Measurements from ENCODE around the gene WNT6. TPM values are rescaled to one million over a fixed set of nuclear protein-coding genes. Genes with fewer than 3 reads are reported as not detected.

Gene WNT6
- total and polyA plus RNA-seq, 2 experiments from 2014 or later: not detected

GRCh38 chr2:218855305-218856166 is 4.1 kb upstream of the WNT6 start:
- H3K79me2 ChIP-seq (ENCODE audit: insufficient read depth): no peaks in the 10 kb centered on the region
- H3K9ac ChIP-seq: no peak overlapping the region
- H3K4me2 ChIP-seq (ENCODE audit: unreplicated experiment): no peak overlapping the region
- no peaks in the 10 kb centered on the region for H4K20me1 ChIP-seq (ENCODE audit: insufficient read depth)
- H3K4me1 ChIP-seq (ENCODE audit: insufficient read depth): no peaks in the 10 kb centered on the region
- no peak overlapping the region for H2AFZ ChIP-seq
- in situ Hi-C loops (cut with MboI): no loop called here
- no peaks in the 10 kb centered on the region for H3K9me2 ChIP-seq (ENCODE audit: insufficient read depth)
- H3K27me3 ChIP-seq (replicated peaks; ENCODE audit: insufficient read depth): peaks cover 27% of the 10 kb centered on the region
- no peak for DNase-seq
- H3K27ac ChIP-seq: no peak overlapping the region
- WGBS, 2 experiments (ENCODE audit: low coverage in 1 of 2, low lambda C conversion rate in 2 of 2, missing lambda C conversion rate in 2 of 2): 65 to 66% methylated on average over 14 of the region's 14 CpGs
- H3K4me3 ChIP-seq: no peak overlapping the region
- H3K36me3 ChIP-seq (ENCODE audit: low read depth): no peaks in the 10 kb centered on the region
- TF ChIP-seq EZH2phosphoT487 (IDR thresholded peaks at IDR 0.05; ENCODE audit: insufficient read depth, low read depth) (no peak), EZH2 (IDR thresholded peaks at IDR 0.05; ENCODE audit: insufficient read depth, poor library complexity, severe bottlenecking) (no peak)
- no peaks in the 10 kb centered on the region for H3F3A ChIP-seq (ENCODE audit: insufficient read depth)
- no peaks in the 10 kb centered on the region for H3K9me3 ChIP-seq (ENCODE audit: low read depth)

GRCh38 chr2:218856167-218856895 is 3.3 kb upstream of the WNT6 start:
- Histone ChIP-seq H3K9me2 (ENCODE audit: insufficient read depth) (no peaks in the 10 kb centered on the region), H3K27ac (no peak overlapping the region), H3K4me3 (no peak overlapping the region), H4K20me1 (ENCODE audit: insufficient read depth) (no peaks in the 10 kb centered on the region), H3K9ac (no peak overlapping the region), H3K36me3 (ENCODE audit: low read depth) (no peaks in the 10 kb centered on the region), H3K27me3 (replicated peaks; ENCODE audit: insufficient read depth) (peaks cover 35% of the 10 kb centered on the region), H3K4me2 (ENCODE audit: unreplicated experiment) (no peak overlapping the region), H3F3A (ENCODE audit: insufficient read depth) (no peaks in the 10 kb centered on the region), H3K79me2 (ENCODE audit: insufficient read depth) (no peaks in the 10 kb centered on the region), H3K4me1 (ENCODE audit: insufficient read depth) (no peaks in the 10 kb centered on the region), H3K9me3 (ENCODE audit: low read depth) (no peaks in the 10 kb centered on the region), H2AFZ (no peak overlapping the region)
- DNase-seq: no peak
- 58% methylated on average over 12 of the region's 12 CpGs for WGBS, 2 experiments (ENCODE audit: low coverage in 1 of 2, low lambda C conversion rate in 2 of 2, missing lambda C conversion rate in 2 of 2)
- no peak for TF ChIP-seq EZH2phosphoT487 (IDR thresholded peaks at IDR 0.05; ENCODE audit: insufficient read depth, low read depth)
- TF ChIP-seq EZH2 (IDR thresholded peaks at IDR 0.05; ENCODE audit: insufficient read depth, poor library complexity, severe bottlenecking): no peak
- in situ Hi-C loops (cut with MboI): no loop called here

GRCh38 chr2:218856896-218857243 is 2.7 kb upstream of the WNT6 start:
- H3K9ac ChIP-seq: no peak overlapping the region
- H3F3A ChIP-seq (ENCODE audit: insufficient read depth): no peaks in the 10 kb centered on the region
- H4K20me1 ChIP-seq (ENCODE audit: insufficient read depth): no peaks in the 10 kb centered on the region
- H3K4me3 ChIP-seq: no peak overlapping the region
- WGBS, 2 experiments (ENCODE audit: low coverage in 1 of 2, low lambda C conversion rate in 2 of 2, missing lambda C conversion rate in 2 of 2): 94 to 100% methylated on average over 1 of the region's 1 CpG
- no peak for TF ChIP-seq EZH2 (IDR thresholded peaks at IDR 0.05; ENCODE audit: insufficient read depth, poor library complexity, severe bottlenecking)
- no peak for TF ChIP-seq EZH2phosphoT487 (IDR thresholded peaks at IDR 0.05; ENCODE audit: insufficient read depth, low read depth)
- H3K9me3 ChIP-seq (ENCODE audit: low read depth): no peaks in the 10 kb centered on the region
- no peak overlapping the region for H3K4me2 ChIP-seq (ENCODE audit: unreplicated experiment)
- H3K27me3 ChIP-seq (replicated peaks; ENCODE audit: insufficient read depth): peaks cover 40% of the 10 kb centered on the region
- in situ Hi-C loops (cut with MboI): no loop called here
- H3K9me2 ChIP-seq (ENCODE audit: insufficient read depth): no peaks in the 10 kb centered on the region
- no peak overlapping the region for H2AFZ ChIP-seq
- DNase-seq: no peak
- no peak overlapping the region for H3K27ac ChIP-seq
- H3K79me2 ChIP-seq (ENCODE audit: insufficient read depth): no peaks in the 10 kb centered on the region
- no peaks in the 10 kb centered on the region for H3K4me1 ChIP-seq (ENCODE audit: insufficient read depth)
- no peaks in the 10 kb centered on the region for H3K36me3 ChIP-seq (ENCODE audit: low read depth)

GRCh38 chr2:218857371-218858137 is 2.1 kb upstream of the WNT6 start:
- H3K4me1 ChIP-seq (ENCODE audit: insufficient read depth): no peaks in the 10 kb centered on the region
- H3K9me2 ChIP-seq (ENCODE audit: insufficient read depth): no peaks in the 10 kb centered on the region
- H3K9ac ChIP-seq: no peak overlapping the region
- in situ Hi-C loops (cut with MboI): no loop called here
- H3K36me3 ChIP-seq (ENCODE audit: low read depth): no peaks in the 10 kb centered on the region
- no peaks in the 10 kb centered on the region for H4K20me1 ChIP-seq (ENCODE audit: insufficient read depth)
- TF ChIP-seq EZH2phosphoT487 (IDR thresholded peaks at IDR 0.05; ENCODE audit: insufficient read depth, low read depth): no peak
- TF ChIP-seq EZH2 (IDR thresholded peaks at IDR 0.05; ENCODE audit: insufficient read depth, poor library complexity, severe bottlenecking): no peak
- no peaks in the 10 kb centered on the region for H3K79me2 ChIP-seq (ENCODE audit: insufficient read depth)
- H2AFZ ChIP-seq: no peak overlapping the region
- 27 to 33% methylated on average over 6 to 10 of the region's 10 CpGs for WGBS, 2 experiments (ENCODE audit: low coverage in 1 of 2, low lambda C conversion rate in 2 of 2, missing lambda C conversion rate in 2 of 2)
- H3K27ac ChIP-seq: no peak overlapping the region
- H3K27me3 ChIP-seq (replicated peaks; ENCODE audit: insufficient read depth): peaks cover 46% of the 10 kb centered on the region
- H3K4me2 ChIP-seq (ENCODE audit: unreplicated experiment): no peak overlapping the region
- H3F3A ChIP-seq (ENCODE audit: insufficient read depth): no peaks in the 10 kb centered on the region
- no peaks in the 10 kb centered on the region for H3K9me3 ChIP-seq (ENCODE audit: low read depth)
- no peak for DNase-seq
- H3K4me3 ChIP-seq: no peak overlapping the region
